Airway epithelial cell (primary cell): ENCODE data around the gene PI4K2A. TPM values are rescaled to one million over a fixed set of nuclear protein-coding genes. Genes with fewer than 3 reads are reported as not detected.

Experiments used
- total RNA-seq: library from RNA; depleted of rRNA; stranded (reverse); fragments of >200 nt; gene quantifications from 2 replicates; pipeline ENCODE4 v1.2.3, GENCODE V29; 2015

PI4K2A gene
- 38.0 and 44.8 TPM in 2 replicates for total RNA-seq

GRCh38 chr10:97640174-97640867 is at the start of gene PI4K2A:
Gene PI4K2A (plus strand): TSS chr10:97640671. CDS start chr10:97640743, 72 bp downstream.

GRCh38 chr10:97632949-97633884 is 7.3 kb upstream of the PI4K2A start, which contains the start of gene MORN4:
Gene MORN4 (minus strand): TSS chr10:97633500. CDS start chr10:97619653, 13,847 bp downstream.

GRCh38 chr10:97686962-97687784 is 46.7 kb downstream of the PI4K2A start, which contains the start of gene AVPI1:
Gene AVPI1 (minus strand): TSS chr10:97687241. CDS start chr10:97679905, 7,336 bp downstream.

GRCh38 chr10:97713339-97713825 is 72.9 kb downstream of the PI4K2A start, which contains the start of gene MARVELD1:
Gene MARVELD1 (plus strand): TSS chr10:97713730. CDS start chr10:97713877, 147 bp downstream.

Other genes starting within 250 kb of the PI4K2A start
- 30.5 and 32.5 TPM in 2 replicates for gene RRP12, start 239.3 kb upstream of the PI4K2A start, total RNA-seq
- gene PGAM1, start 214.5 kb upstream of the PI4K2A start, total RNA-seq, result 946 and 1,057 TPM in 2 replicates
- gene EXOSC1, start 194.7 kb upstream of the PI4K2A start, total RNA-seq, result 36.1 and 45.8 TPM in 2 replicates
- gene ZDHHC16, start 194.5 kb upstream of the PI4K2A start, total RNA-seq, result 51.6 and 52.8 TPM in 2 replicates
- 99.9 and 126 TPM in 2 replicates for gene MMS19, start 142.2 kb upstream of the PI4K2A start, total RNA-seq
- 32.2 and 34.4 TPM in 2 replicates for gene UBTD1, start 141.7 kb upstream of the PI4K2A start, total RNA-seq
- gene ANKRD2, start 67.9 kb upstream of the PI4K2A start, total RNA-seq, result 0.63 and 1.4 TPM in 2 replicates
- gene HOGA1, start 56.3 kb upstream of the PI4K2A start, total RNA-seq, result 0.49 TPM in 1 of 2 replicates, not detected in the other
- gene C10orf62, start 51.0 kb upstream of the PI4K2A start, total RNA-seq, result not detected in 2 replicates
- 3.4 and 6.6 TPM in 2 replicates for gene MORN4, start 7.2 kb upstream of the PI4K2A start, total RNA-seq
- gene AVPI1, start 46.6 kb downstream of the PI4K2A start, total RNA-seq, result 65.2 and 75.0 TPM in 2 replicates
- 24.3 and 34.1 TPM in 2 replicates for gene MARVELD1, start 73.1 kb downstream of the PI4K2A start, total RNA-seq
- 8.3 and 17.0 TPM in 2 replicates for gene ZFYVE27, start 96.5 kb downstream of the PI4K2A start, total RNA-seq
- gene SFRP5, start 131.3 kb downstream of the PI4K2A start, total RNA-seq, result not detected in 2 replicates
- gene GOLGA7B, start 209.2 kb downstream of the PI4K2A start, total RNA-seq, result 0.19 and 0.28 TPM in 2 replicates